Measurements from ENCODE around the gene MERTK. TPM values are rescaled to one million over a fixed set of nuclear protein-coding genes. Genes with fewer than 3 reads are reported as not detected.

The MERTK gene
- total and polyA plus RNA-seq, 2 of the 8 experiments (the other 6 are each of a cell fraction or from before 2014, with no cell fraction given), result 6.5 to 7.0 TPM

- TF ChIP-seq RBBP5 (IDR thresholded peaks at IDR 0.05; ENCODE audit: borderline replicate concordance, low read depth, low read length) (no peak), TAF7 (optimal IDR thresholded peaks at IDR 0.05; ENCODE audit: borderline replicate concordance, low read depth, low read length) (no peak), SIRT6 (IDR thresholded peaks at IDR 0.05; ENCODE audit: low read length) (no peak), HDAC6 (IDR thresholded peaks at IDR 0.05; ENCODE audit: low read depth, low read length) (no peak), CTCF (IDR thresholded peaks at IDR 0.05; ENCODE audit: control extremely low read depth in 1 of 3, insufficient read depth in 1 of 3, low read depth in 1 of 3, low read length in 3 of 3) (no peak), EZH2 (IDR thresholded peaks at IDR 0.05; ENCODE audit: low read depth, low read length, severe bottlenecking) (no peak)
These were observed 29.3 kb downstream of the MERTK start (continued) for GRCh38 chr2:111927723-111928122.

All from H1 (cell line).